Measurements from ENCODE around the gene PAK1IP1.

Gene PAK1IP1

DNA sequence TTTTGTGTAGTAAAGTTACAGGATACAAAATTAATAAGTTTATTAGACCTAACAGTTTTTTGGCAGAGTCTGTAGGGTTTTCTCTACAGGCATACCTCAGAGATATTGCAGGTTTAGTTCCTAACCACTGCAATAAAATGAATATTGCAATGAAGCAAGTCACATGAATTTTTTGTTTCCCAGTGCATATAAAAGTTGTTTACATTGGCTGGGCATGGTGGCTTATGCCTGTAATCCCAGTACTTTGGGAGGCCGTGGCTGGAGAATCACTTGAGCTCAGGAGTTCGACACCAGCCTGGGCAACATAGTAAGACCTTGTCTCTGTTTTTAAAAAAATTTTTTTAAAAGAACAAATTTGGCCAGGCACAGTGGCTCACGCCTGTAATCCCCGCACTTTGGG lies 16.3 kb upstream of the PAK1IP1 start:
- Histone ChIP-seq H3K4me3 (ENCODE audit: low read depth, low read length) (no peak overlapping the region), H2AFZ (no peak overlapping the region), H3K4me2 (ENCODE audit: low read length) (no peak overlapping the region), H3K9me3 (ENCODE audit: control insufficient read depth, low read length) (no peaks in the 10 kb centered on the region), H3K4me1 (no peaks in the 10 kb centered on the region), H3K36me3 (ENCODE audit: control insufficient read depth, insufficient read depth, low read length) (no peaks in the 10 kb centered on the region), H3K9ac (no peak overlapping the region), H3K27ac (no peak overlapping the region), H3K27me3 (ENCODE audit: control insufficient read depth, insufficient read depth, low read length) (no peaks in the 10 kb centered on the region), H3K79me2 (no peaks in the 10 kb centered on the region)
- TF ChIP-seq, protein P1, sequence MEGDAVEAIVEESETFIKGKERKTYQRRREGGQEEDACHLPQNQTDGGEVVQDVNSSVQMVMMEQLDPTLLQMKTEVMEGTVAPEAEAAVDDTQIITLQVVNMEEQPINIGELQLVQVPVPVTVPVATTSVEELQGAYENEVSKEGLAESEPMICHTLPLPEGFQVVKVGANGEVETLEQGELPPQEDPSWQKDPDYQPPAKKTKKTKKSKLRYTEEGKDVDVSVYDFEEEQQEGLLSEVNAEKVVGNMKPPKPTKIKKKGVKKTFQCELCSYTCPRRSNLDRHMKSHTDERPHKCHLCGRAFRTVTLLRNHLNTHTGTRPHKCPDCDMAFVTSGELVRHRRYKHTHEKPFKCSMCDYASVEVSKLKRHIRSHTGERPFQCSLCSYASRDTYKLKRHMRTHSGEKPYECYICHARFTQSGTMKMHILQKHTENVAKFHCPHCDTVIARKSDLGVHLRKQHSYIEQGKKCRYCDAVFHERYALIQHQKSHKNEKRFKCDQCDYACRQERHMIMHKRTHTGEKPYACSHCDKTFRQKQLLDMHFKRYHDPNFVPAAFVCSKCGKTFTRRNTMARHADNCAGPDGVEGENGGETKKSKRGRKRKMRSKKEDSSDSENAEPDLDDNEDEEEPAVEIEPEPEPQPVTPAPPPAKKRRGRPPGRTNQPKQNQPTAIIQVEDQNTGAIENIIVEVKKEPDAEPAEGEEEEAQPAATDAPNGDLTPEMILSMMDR (IDR thresholded peaks at IDR 0.05) = no peak

DNA sequence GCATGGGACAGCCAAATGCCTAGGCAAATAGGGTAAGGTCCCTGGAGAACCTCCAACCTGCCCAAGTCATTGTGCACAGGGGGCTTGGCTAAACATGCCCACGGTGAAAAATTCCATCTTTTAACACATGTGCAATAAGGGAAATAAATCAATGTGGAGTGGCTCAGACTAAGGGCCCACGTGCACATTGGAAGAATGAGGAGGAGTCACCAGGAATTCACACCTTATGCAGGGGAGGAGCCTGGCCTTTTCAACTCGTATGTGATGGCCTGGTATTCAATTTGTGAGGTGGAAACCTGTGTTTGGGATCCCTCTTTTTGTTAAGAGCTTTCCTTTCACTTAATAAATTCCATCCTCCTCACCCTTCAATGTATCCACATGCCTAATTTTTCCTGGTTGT lies 13.0 kb upstream of the PAK1IP1 start:
- H3K36me3 ChIP-seq (ENCODE audit: control insufficient read depth, insufficient read depth, low read length) = no peaks in the 10 kb centered on the region
- no peak overlapping the region for H2AFZ ChIP-seq
- H3K4me2 ChIP-seq (ENCODE audit: low read length) = no peak overlapping the region
- H3K27me3 ChIP-seq (ENCODE audit: control insufficient read depth, insufficient read depth, low read length) = no peaks in the 10 kb centered on the region
- no peak overlapping the region for H3K9ac ChIP-seq
- no peaks in the 10 kb centered on the region for H3K9me3 ChIP-seq (ENCODE audit: control insufficient read depth, low read length)
- TF ChIP-seq, protein P1 (IDR thresholded peaks at IDR 0.05) = no peak
- no peak overlapping the region for H3K4me3 ChIP-seq (ENCODE audit: low read depth, low read length)
- H3K79me2 ChIP-seq = no peaks in the 10 kb centered on the region
- H3K4me1 ChIP-seq = no peaks in the 10 kb centered on the region
- no peak overlapping the region for H3K27ac ChIP-seq

DNA sequence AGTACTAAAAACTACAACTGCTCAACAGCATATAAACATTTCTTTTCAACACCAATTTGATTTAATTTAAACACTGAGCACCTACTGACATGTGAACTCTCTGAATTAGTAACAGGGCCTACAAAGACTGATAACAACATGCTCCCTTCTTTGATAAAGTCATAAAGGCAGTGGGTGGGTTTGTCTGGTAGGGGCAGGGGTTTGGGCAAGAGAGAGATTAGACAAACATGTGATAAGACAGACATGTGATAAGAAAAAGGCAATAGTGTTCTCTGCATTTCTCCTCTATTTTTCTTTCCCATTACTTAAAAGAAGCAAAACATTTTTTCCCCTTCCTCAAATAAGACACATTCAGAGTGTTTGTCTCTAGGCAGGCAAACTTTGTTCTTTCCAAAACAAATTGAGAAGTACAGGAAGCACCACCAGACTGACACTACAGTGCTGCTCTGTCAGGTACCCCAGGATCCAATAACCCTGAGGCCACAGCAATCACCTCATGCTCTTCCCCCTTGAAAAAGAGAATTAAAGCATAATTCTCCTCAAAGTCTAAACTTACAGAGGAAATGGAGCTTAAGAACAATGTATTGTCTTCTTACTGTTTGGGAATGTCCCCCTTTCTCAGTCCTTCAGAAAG lies 12.3 kb upstream of the PAK1IP1 start:
- Histone ChIP-seq H3K79me2 (no peaks in the 10 kb centered on the region), H3K4me1 (no peaks in the 10 kb centered on the region), H3K9ac (no peak overlapping the region), H3K4me3 (ENCODE audit: low read depth, low read length) (no peak overlapping the region), H3K9me3 (ENCODE audit: control insufficient read depth, low read length) (no peaks in the 10 kb centered on the region), H3K4me2 (ENCODE audit: low read length) (no peak overlapping the region), H3K36me3 (ENCODE audit: control insufficient read depth, insufficient read depth, low read length) (no peaks in the 10 kb centered on the region), H2AFZ (no peak overlapping the region), H3K27ac (no peak overlapping the region), H3K27me3 (ENCODE audit: control insufficient read depth, insufficient read depth, low read length) (no peaks in the 10 kb centered on the region)
- TF ChIP-seq, protein P1 (IDR thresholded peaks at IDR 0.05) = no peak

DNA sequence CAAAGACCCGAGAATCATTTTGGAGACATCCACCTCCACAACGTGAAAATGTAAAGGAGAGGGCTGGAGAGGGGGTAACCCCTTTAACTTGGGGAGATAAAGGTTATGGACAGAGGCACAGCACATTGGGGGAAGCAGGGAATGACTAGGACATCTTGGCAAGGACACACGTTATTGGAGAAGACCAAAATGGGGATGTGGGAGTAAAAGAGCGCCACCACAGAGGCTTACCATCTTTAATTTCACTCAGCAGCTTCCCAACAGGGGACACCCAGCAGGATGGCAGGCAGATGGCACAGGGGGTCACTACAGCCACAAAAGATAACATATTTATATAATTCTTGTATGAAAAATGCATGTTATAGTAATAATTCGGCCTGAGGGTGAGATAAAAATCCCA lies 10.2 kb upstream of the PAK1IP1 start:
- Histone ChIP-seq H3K9me3 (ENCODE audit: control insufficient read depth, low read length) (no peaks in the 10 kb centered on the region), H3K4me3 (ENCODE audit: low read depth, low read length) (no peak overlapping the region), H3K36me3 (ENCODE audit: control insufficient read depth, insufficient read depth, low read length) (no peaks in the 10 kb centered on the region), H3K27me3 (ENCODE audit: control insufficient read depth, insufficient read depth, low read length) (no peaks in the 10 kb centered on the region), H2AFZ (no peak overlapping the region), H3K4me2 (ENCODE audit: low read length) (no peak overlapping the region), H3K4me1 (no peaks in the 10 kb centered on the region), H3K9ac (no peak overlapping the region), H3K79me2 (no peaks in the 10 kb centered on the region), H3K27ac (no peak overlapping the region)
- TF ChIP-seq, protein P1 (IDR thresholded peaks at IDR 0.05) = no peak

Data from parathyroid adenoma (tissue), 2 donors.